HG03175 (cell line): ENCODE data around the gene ZNF628.

Experiments
- ATAC-seq: cut with Tn5 transposase; IDR thresholded peaks from one replicate; pipeline ENCODE4 v1.9.1; 2021; ENCODE audit warnings: mild to moderate bottlenecking, moderate library complexity; ENCODE audit not compliant: unreplicated experiment

Gene ZNF628

DNA sequence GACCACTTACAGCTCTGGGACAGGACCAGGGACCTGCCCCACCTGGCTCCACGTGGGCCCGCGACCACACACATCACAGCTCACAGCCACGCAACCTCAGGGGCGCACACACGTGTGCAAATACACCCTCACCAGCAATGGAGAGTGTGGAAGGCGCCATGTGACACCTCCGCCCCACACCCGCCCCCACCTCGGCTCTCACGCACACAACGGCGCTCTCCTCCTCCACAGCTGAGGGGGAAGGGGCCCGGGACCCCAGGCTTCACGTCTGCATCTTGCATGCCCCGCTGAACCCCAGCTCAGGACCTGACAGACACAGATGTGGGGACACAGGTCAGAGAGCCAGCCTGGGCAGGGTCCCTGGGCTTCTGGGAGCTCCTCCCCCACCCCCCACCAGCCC lies 26.9 kb upstream of the ZNF628 start:
- no peak for ATAC-seq

DNA sequence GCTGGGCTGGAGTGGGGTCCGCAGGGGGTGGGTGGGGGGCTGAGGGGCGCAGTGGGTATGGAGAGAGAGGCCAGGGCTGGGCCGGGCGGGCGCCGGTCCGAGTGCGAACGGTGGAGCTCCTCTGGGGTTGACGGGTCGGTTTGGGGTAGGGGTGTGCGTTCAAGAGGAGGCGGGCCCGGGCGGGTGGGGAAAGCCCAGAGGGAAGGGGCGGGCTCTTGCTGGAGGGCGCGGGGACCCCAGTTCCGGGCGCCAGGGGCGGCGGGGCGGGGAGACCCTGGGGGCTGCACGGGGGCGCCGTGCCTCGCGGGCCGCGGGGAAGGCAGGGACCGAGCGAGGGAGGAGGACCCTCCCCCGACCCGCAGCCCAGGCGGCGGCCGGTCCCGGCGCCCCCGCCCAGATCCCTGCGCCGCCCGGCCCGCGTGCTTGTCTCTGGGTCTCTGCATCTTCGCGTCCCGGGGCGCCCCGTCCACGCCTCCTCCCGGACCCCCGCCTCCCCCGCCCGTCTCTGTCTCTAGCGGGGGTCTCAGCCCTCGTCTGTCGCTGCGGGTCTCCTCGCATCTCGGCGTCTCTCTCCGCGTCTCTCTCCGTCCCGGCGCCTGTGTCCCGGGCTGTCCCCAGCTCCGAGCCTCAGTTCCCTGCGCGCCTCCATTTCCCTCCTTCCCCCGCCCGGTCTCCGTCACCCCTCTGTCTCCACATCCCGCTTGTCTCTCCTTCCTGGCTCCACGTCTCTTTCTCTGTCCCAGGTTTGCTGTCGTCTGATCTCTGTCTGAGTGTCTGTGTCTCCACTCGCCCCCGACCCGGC lies 25.1 kb upstream of the ZNF628 start:
- no peak for ATAC-seq

DNA sequence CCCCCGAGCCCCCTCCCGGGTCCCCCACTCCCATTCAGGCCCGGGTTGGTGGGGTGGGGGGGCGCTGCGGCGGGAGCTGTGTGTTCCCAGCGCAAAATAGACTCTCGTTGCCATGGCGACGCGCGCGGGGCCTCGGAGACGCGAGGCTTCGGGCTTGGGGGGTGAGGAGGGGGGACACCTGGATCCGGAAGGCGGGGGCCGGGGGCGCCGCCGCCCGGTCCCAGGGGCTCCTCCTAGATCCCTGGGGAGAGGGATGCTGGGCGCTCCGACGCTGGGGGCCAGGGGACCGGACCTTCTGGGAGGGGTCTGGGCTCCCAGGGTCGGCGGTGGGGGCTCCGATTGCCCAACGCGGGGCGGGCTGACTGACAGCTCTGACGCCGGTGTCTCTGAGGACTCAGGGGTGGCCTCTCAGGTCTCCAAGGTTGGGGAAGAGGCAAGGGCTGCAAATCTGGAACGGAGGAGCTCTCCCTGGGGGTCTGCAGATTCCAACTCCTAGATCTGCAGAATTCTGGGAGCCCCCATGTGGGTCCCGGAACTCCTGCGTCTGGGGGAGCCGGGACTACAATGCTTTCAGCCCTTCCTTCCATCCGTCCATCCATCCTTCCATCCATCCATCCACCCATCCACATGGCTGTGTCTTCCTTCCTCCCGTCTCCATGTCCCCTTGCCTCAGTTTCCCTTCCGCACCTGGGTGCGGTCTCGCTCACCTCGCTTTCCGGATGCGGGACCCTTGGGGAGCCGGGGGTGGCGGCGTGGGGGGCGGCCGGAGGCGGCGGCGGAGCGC lies 24.3 kb upstream of the ZNF628 start:
- ATAC-seq = no peak

DNA sequence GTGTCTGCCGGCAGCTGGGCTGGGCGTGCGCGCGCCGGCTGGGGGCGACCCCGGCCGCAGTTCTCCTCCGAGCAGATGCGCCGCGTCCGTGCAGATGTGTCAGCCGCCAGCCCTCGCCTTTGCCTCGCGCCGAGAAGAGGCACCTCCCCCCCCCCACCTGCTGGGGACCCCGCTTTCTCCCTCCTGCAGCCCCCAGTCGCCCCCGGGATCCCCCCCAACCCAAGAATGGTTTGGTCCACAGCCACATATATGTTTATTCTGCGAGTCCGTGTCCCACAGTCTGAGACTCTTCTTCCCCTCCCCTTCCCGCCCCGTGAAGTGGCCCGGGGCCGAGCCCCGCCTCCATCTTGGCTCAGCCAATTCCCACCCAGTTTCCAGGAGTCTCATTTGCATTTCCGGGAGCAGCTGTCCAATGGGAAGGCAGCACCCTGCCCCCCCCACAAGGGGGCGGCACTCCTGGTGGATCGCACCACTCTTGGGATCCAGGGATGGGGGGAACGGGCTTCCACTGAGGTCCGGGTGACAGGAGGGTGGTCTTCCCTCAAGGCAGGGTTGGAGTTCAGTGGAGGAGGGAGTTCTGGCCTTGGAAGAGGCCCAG lies 23.6 kb upstream of the ZNF628 start:
- ATAC-seq = no peak

DNA sequence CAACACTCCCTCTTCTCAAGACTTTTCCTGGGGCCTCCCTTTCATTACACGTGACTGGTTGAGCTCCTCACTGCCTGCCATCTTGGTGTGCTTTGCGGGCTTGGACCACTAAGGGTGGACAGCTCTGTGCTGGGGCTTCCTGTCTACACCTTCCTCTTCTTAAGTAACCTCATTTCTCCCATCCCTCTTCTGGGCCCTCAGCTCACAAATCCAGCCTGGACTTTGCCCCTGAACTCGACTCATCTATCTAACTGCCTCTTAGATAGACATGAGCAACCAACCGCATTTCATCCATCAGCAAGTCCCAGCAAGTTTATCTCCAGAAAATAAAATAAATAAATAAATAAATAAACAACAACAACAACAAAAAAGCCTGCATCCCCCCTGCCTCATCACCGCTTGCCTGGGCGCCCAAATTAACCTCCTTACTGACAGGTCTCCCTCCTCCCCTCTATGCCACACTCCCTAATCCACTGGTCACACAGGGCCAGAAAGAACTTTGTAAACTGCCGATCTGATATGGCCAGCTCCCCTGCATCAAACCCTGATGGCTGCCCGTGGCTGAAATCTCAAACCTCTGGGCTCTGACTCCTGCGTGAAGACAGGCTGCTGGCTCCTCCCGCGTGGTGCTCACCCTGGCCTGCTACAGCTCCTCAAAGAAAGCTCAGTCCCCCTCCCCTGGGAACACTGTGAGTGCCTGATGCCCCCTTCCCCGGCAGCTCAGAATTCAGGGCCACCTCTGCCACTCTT lies 22.7 kb upstream of the ZNF628 start:
- ATAC-seq = no peak

DNA sequence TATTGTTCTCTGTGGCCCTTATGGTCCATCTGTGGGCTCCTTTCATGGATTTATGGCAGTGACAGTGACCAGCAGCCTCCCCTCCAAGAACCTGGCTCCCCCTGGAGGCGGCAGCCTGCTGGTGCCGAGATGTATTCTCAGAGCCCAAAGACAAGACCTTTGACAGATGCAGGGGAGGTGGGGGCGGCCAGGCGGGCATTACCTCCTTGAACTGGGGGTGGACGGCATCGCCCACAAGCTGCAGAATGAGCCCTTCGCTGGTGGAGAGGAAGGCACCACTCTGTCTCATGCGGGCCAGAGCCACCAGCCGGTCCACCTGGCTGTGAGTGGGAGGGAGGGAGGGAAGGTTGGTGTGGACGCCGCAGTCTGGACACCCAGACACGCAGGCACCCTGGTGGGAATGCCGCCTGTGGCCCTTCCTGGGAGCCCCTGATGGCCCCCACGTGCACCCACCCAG lies 21.6 kb upstream of the ZNF628 start:
- no peak for ATAC-seq

DNA sequence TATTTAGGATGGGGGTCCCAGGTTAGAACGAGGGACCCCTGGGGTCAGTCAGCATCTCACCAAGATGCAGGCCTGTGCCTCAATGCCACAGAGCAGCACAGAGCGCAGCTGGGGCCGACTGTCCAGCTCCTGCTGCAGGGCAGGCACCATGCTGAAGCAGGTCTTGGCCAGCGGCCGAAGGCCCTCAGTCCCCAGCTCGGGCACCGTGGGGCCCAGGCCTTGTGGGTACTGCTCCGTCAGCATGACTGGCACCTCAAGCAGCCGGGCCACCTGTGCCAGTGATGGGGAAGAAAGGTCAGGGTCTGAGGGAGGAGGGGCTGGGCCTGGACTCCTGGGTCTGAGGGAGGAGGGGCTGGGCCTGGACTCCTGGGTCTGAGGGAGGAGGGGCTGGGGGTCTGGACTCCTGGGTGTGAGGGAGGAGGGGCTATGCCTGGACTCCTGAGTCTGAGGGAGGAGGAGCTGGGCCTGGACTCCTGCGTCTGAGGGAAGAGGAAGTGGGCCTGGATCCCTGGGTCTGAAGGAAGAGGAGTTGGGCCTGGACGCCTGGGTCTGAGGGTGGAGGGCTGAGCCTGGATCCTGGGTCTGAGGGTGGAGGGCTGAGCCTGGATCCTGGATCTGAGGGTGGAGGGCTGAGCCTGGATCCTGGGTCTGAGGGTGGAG lies 20.7 kb upstream of the ZNF628 start:
- ATAC-seq = no peak

DNA sequence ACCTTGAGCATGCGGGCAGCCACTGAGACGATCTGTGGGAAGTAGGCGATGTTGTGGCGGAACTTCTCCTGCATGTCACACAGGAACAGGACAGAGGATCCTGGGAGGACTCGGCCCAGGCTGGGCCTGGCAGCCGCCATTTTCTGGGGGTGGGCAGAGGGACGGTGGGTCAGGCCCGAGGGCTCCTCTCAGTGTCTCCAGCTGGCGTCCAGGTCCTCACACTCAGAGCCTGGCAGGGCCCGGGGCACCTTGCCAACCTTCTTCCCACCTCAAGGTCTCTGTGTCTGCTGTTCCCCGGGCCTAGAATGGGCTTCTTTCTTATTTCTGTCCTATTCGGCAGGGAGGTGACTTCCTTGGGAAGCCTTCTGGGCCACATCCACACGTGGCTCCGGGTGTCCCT lies 20.1 kb upstream of the ZNF628 start:
- ATAC-seq = no peak

DNA sequence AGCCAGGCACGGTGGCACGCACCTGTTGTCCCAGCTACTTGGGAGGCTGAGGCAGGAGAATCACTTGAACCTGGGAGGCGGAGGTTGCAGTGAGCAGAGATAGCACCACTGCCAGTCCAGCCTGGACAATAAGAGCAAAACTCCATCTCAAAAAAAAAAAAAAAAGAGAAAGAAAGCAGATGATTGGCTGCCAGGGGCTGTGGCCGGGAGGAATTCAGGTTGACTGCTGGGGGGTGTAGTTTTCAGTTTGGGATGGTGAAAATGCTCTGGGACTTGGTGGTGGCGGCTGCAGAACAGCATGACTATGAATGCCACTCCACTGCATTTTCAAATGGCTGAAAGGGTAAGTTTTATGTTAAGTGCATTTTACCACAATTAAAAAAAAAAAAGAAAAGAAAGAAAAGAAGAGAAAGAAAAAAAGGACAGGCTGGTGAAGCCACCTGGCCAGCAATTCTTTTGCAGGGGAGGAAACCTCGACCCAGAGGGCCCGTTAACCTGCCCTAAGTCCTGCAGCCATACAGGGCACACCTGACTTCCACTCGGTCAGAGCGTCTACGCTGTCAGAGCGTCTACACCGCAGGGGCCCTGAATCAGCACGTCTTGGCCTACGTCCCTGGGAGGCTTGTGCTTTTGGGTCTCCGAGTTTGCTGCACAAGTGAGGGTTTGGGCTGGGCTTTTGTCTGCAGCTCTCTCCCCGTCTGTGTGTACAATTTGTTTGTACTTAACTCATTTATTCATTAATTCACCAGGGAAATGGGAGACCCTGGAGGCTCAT lies 18.5 kb upstream of the ZNF628 start:
- ATAC-seq = no peak

DNA sequence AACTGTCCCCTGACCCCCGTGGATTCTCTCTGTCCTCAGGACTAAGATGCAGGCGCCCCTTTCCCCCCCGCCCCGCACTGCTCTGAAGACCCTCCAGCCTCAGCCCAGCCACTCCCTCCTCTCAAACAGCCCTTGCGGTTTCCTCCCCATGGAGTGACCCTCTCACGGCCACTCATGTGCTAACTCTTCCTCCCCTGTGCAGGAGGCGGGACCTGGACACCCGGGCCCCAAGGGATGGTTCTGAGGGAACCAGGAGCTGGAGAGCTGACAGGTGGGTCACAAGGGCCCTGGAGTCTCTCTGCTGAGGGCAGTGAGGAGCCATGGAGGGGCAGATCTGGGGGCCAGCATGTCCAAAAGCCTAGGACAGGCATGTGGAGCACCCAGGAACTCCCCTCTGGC lies 16.9 kb upstream of the ZNF628 start:
- no peak for ATAC-seq

DNA sequence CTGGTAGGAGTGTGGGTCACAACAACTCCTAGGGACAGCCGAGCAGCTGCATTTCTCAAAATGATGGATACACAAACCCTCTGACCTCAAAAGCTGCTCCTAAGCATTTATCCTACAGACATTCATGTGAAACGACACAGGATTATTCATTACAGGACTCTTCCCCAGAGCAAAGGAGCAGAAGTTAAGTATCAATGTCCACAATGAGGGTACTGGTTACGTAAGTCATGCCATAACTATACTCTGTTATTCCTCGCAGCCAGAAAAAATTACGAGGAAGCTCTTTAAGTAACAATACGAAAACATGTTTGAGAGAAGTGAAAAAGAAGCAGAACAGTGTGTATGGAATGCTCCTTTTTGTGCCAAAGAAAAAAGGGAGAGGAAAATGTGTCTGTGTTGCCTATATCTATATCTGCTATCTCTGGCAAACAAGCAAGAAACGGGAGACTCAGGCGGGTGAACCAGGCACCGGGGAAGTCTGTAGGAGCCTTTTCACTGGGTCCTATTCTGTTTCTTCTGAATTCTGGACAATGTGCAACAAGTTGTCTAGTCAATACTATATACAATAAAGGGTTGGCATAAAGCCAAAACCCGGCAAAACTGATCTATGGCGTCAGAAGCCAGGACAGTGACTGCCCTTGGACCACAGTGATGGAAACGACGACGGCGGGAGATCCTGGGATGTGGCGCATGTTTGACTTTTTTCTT lies 16.3 kb upstream of the ZNF628 start:
- ATAC-seq = no peak

DNA sequence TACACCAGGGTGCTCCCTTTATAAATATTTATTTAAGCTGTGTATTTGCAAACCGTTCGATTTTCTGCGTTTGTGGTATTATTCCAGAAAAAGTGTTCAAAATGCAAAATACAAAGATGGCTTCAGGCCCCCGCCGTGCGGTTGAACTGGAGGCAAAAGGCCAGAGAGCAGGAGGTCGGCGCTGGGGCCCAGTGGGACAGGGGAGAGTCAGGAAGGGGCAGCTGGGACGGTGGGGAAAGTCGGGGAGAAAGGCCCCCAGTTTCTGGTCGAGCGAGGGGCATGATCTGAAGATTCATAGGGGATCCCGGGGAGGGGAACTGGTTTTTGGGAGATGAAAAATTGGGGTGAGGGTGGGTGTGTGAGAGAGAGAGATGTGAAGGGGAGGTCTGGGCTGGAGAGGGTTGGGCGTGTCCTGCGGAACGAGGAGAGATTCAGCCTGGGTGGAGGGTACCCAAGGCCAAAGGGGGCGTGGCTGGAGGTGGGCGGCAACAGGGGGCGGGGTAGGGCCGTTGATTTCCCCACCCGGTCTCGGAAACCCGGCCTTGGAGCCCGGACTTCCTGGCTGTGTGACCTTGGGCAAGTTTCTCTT lies 15.7 kb upstream of the ZNF628 start:
- no peak for ATAC-seq

DNA sequence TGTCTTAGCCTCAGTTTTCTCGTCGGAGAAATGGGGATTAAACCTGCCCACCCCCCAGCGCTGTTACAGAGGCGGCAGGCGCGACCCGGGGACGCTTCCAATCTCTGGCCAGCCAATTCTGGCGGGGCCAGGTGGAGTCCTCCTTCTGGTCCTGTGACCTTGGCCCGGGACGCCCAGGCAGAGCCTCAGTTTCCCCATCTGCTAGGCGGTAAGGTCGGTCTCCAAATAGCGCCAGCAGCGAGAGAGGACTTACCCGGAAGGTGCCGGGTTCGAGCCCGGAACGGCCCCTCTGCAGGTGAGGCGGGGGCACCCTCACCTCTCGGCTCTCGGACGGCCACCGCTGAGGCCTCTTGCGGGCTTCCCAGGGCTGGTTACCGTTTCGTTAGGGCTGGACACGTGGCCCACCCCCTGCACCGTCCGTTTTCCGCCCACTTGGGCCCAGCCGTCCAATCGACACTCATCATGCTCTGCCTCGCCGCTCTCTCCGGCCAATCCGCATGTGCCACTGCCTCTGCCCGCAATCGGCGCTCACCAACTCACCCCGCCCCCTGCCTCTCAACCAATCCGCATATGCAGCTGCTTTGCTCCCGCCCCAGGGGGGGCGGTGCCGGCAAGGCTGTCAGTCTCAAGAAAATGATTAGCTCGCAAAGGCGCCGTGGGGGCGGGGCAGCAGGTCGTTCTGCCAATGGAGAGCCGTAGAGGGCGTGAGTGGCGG lies 15.0 kb upstream of the ZNF628 start, which contains the start of gene ISOC2:
Gene ISOC2 (minus strand): TSS at position 384 of the 715 bp plus-strand sequence. CDS start 5,156 bp downstream, outside the sequence.
- peak; percentile 96 for ATAC-seq

DNA sequence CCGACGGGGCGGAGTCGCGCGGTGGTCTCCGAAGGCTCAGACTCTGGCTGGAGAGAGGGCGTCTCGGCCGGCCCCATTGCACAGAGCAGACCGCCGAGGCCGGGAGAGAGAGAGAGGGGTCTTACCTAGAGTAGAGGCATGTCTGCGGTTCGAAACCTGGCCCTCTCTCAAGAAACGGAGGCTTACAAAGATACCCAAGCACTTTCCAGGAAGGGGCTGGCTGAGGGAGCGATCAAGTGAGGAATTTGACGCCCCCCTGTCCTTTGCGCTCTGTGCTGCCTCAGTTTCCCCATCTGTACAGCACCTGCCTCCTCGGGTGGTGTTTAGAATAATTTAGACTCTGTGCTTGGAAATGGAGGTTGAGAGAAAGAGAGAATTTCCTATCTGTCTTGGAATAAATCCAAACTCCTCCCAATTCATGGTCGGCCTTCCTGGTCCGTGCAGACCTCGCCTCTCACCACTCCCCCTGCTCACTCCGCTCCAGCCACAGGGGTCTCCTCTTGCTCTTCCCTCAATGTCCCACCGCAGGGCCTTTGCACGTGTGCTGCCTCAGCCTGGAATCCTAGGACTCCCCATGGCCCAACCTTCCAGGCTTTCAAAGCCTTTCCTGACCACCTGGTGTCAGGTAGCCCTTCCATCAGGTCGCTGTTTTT lies 14.3 kb upstream of the ZNF628 start:
- no peak for ATAC-seq

DNA sequence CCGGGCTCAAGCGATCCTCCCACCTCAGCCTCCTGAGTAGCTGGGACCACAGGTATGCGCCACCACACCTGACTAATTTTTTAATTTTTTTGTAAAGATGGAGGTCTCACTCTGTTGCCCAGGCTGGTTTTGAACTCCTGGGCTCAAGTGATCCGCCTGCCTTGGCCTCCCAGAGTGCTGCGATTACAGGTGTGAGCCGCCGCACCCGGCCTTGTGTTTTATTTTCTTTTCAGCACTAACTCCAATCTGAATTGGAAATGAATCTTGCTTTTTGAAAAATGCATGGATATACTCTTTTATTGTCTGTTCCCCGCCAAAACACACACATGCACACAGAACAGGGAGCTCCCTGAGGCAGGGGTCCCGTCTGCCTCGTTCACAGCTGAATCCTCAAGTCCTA lies 13.7 kb upstream of the ZNF628 start:
- no peak for ATAC-seq

DNA sequence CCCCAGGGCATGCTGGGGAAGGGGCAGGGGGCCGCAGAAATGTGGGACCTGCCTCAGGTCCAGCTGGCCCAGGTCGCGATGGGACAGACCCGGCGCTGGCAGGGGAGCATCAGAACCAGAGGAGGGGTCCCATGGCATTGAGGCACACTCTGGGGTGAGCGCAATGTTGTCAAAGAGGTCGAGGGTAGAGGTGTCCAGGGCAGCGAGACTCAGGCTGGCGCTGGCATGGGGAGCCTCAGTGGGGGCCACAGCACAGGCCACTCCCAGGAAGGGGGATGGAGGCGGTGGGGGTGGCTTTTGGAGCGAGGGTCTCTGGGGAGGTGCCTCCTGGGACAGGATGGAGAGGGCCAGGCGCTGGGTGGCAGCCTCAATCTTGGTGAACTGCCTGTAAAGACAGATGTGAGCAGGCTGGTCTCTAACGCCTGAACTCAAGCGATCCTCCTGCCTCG lies 12.8 kb upstream of the ZNF628 start:
- no peak for ATAC-seq

DNA sequence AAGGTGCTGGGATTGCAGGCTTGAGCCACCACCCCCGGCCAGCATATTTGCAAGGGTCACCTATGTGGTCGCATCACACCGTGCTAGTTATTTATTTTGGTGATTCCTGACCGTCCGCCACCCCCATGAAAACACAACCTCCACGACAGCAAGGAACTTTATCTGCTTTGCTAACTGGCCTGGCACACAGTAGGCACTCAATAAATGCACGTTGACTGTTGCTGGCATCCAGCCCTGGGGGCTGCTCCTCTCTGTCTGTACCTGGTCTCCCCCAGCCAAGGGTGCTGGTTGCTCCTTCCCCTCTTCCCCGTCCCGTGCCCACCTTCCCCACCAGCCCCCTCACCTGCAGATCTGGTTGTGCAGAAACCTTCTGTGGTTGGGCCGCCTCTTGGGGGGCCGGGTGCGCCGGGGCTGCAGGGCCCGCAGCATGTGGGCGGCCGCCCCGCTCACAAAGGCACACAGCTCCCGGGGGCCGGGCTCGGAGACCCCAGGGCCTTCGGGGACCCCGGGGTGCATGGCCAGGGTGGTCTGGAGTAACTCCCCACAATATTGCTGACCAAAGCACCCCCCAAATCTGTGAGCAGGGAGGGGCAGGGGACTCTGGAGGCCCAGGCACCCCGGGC lies 12.3 kb upstream of the ZNF628 start:
- ATAC-seq = no peak
